ENCODE measurements around the gene ULK1.

The ULK1 gene

GRCh38 chr12:131921866-131922769, 27.7 kb downstream of the ULK1 start:
- DNase-seq, result no peak

DNA sequence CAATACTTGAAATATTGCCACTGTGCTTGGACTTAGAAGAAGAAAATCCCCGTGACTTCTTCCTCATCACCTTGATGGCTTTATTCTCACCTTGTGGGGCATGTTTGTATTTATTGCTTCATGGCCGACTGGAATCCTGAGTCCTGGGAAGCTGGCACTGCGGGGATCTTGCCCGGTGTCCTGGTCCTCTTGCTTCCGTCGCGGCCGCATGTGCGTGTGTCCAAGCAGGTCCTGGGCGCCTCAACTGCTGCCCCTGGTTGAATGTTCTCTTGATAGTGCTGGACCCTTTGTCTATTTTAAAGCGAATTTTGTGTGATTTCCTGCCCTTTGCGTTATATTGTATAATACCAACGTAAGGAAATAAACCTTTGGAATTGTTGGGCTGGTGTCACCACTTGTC, 28.4 kb downstream of the ULK1 start:
- no peak for DNase-seq

GRCh38 chr12:131923260-131923659, 28.8 kb downstream of the ULK1 start:
- no peak for DNase-seq

- DNase-seq, result no peak
These were observed 33.0 kb downstream of the ULK1 start for GRCh38 chr12:131927110-131928079.

GRCh38 chr12:131928080-131928710, 33.8 kb downstream of the ULK1 start:
- DNase-seq, result no peak

DNA sequence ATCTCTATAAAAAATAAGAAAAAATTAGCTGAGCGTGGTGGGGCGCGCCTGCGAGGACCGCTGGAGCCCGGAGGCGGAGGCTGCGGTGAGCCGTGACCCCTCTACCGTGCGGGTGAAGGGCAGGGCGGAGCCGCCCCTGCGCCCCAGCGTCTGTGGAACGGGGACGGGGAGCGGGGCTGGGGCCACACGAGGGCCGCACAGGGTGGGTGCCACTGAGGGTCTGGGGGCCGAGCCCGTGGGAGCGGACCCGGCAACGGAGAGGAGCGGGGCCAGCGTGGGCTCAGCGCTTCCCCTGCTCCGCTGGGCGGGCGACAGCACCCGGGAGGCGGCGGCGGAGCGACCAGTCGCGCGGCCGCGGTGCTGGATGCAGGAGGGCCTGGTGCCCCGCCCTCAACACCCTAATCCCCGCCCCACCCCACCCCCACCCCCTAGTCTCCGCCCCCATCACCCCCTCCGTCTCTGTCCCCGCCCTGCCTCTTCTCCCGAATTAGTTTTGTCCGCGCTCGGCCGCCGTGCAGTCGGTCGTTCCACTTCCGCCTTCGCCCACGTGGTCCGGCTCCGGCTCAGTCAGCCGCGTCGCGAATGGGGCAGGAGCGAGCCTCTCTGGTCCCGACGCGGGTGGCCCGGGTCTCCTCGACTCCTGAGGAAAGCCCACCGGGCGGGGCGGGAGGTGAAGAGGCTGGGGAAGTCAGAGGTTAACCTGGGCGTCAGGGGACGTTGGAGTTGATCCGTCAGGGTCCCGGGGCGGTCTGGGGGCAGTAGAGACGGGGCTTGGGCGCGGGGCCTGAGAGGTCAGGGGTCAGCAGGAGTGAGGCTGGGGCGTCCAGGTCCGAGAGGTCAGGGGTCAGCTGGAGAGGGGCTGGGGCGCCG, 34.5 kb downstream of the ULK1 start, which contains the start of gene PUS1:
TSS of gene PUS1 (plus strand) at position 566 of the 870 bp plus-strand sequence. CDS start 447 bp downstream, outside the sequence.
- DNase-seq, result peak; percentile 96

DNA sequence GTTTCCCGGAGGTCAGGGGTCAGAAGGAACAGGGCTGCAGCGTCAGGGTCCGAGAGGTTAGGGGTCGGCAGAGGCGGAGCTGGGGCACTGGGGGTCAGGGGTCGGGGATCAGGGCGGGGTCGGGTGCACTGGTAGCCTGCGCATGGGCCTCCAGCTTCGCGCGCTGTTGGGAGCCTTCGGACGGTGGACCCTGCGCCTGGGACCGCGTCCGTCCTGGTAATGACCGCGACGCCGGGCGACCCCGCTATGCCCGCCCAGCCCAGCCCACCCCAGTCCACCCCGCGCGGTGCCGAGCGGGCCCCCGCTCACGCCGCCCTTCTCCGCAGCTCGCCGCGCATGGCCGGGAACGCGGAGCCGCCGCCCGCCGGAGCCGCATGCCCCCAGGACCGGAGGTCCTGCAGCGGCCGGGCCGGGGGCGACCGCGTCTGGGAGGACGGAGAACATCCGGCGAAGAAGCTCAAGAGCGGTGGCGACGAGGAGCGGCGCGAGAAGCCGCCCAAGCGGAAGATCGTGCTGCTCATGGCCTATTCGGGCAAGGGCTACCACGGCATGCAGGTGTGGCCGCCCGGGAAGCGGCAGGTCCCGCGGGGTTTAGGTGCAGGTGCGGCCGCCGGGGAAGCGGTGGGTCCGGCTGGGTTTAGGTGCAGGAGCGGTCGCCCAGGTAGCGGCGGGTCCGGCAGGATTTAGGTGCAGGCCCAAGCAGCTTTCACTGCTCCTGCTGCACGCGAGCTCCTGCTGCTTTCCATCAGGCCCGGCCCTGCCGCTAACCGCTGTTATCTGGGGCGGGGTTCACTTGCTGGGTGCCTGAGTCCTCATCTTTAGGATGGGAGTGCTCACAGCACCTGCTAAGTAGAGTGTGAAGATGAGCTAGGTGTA, 35.4 kb downstream of the ULK1 start:
- peak; percentile 33 for DNase-seq

DNA sequence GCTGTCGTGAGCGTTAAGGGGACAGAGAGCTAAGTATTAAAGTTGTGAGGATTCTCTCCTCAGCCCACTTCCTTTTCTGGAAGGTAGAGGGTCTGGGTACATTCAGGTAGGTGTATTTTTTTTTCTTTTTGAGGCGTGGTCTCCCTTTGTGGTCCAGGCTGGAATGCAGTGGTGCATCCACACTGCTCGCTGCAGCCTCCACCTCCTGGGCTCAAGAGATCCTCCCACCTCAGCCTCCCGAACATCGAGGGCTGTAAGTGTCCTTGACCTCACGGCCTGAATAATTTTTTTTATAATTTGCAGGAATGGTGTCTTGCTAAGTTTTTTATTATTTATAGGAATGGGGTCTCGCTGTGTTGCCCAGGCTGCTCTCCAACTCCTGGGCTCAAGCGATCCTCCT, 36.1 kb downstream of the ULK1 start:
- no peak for DNase-seq

DNA sequence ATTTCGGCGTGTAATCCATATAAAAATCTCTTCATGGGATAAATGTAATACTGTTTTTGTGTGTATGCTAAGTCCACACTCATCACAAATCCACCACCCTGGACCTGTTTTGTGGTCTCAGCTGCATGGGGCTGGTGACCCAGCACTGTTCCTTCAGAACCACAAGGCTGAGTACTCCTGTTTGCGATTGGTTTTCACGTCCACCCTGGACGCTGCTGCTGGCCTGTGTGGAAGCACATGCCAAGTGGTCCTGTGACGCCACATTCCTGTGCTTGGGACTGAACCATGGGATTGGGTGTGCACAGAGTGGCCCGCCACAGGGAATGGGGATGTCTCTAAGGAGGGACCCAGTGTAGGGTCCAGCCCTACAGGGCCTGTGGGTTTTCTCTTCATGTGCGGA, 39.0 kb downstream of the ULK1 start:
- no peak for DNase-seq

- DNase-seq, result no peak
These were observed 40.1 kb downstream of the ULK1 start for GRCh38 chr12:131934535-131934934.

- no peak for DNase-seq
These were observed 43.7 kb downstream of the ULK1 start for GRCh38 chr12:131938082-131938481.

DNA sequence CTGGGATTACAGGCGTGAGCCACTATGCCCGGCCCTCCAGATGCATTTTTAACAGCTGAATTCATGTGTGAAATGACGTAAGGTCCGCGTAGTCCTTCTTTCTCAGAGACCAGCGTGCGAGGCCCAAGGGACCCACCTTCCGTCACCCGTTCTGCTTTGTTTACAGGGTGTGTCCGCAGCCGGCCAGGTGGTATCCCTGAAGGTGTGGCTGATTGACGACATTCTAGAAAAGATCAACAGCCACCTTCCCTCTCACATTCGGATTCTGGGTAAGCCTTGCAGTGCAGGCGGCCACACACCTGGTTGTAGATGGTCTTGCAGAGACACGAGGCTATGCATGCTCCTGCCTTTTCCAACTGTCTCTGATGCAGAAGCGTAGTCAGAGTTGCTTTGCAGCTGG, 44.6 kb downstream of the ULK1 start:
- DNase-seq, result no peak

- no peak for DNase-seq
These were observed 45.7 kb downstream of the ULK1 start for GRCh38 chr12:131940141-131940547.

DNA sequence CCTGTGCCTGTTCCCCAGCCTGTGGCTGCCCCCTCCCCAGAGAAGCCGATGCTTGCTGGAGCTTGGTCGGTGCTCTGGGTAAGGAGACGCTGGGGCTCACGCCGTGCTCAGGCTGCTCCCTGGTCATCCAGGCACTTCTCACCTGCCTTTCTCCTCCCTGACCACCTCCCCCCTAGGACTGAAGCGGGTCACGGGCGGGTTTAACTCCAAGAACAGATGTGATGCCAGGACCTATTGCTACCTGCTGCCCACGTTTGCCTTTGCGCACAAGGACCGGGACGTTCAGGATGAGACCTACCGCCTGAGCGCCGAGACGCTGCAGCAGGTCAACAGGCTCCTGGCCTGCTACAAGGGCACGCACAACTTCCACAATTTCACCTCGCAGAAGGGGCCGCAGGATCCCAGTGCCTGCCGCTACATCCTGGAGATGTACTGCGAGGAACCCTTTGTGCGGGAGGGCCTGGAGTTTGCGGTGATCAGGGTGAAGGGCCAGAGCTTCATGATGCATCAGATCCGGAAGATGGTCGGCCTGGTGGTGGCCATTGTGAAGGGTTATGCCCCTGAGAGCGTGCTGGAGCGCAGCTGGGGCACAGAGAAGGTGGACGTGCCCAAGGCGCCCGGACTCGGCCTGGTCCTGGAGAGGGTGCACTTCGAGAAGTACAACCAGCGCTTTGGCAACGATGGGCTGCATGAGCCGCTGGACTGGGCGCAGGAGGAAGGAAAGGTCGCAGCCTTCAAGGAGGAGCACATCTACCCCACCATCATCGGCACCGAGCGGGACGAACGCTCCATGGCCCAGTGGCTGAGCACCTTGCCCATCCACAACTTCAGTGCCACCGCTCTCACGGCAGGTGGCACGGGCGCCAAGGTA, 46.9 kb downstream of the ULK1 start:
- no peak for DNase-seq

GRCh38 chr12:131941987-131942341, 47.5 kb downstream of the ULK1 start:
- DNase-seq, result no peak

- DNase-seq, result no peak
These were observed 48.2 kb downstream of the ULK1 start for GRCh38 chr12:131942671-131943070.

GRCh38 chr12:131943389-131943788, 49.0 kb downstream of the ULK1 start:
- DNase-seq, result no peak

DNA sequence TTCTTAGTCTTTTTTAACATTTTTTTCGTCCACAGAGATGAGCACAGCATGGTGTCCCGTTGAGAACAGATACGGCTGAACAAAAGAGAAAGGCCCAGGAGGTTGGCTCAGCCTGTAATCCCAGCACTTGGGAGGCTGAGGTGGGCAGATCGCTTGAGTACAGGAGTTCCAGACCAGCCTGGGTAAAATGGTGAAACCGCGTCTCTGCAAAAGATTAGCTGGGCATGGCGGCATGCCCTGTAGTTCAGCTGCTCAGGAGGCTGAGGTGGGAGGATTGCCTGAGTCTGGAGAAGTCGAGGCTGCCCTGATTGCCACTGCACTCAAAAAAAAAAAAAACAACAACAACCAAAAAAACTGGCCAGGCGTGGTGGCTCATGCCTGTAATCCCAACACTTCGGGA, 49.5 kb downstream of the ULK1 start:
- DNase-seq, result no peak

DNA sequence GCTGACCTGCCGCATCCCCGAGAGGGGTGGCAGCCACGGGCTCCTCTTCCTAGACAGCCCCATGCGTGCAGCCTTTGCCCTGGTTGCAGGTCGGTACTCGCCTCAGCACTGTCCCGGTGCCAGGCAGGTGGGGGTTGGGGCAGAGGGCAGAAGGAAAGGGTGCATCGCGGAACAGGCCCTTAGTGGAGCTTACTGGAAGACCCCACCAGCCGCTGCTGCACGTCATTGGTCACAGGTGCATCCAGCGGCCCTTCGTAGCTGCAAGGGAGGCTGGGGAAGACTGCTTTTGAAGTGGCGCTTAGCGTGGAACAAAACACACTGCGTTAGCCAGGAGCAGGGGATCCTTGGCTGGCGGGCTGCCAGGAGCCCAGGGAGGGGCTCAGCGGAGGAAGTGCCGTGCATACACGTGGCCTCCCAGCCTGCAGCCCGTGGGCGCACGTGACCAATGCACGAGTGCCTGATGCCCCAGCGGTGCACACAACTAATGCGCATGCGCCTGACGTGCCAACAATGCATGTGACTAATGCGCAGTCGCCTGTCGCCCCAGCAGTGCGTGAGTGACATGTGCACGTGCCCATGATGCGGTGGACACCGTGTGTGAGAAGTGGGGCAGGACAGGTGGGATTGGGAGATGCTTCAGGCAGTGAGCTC, 50.3 kb downstream of the ULK1 start:
- DNase-seq, result no peak

GRCh38 chr12:131946757-131947156, 52.3 kb downstream of the ULK1 start:
- no peak for DNase-seq

Data from CD4-positive, alpha-beta T cell treated with Interleukin-17A for 1 hour (primary cell).